Activated CD4-positive, CD25-positive, alpha-beta regulatory T cell treated with anti-CD3 and anti-CD28 coated beads, Interleukin-2, amount 50 U/mL, for 72 hours (primary cell): Measurements from ENCODE around the gene METTL16.
"Not testable (repeated sequence)": the region's sequence is repeated elsewhere in the genome, so short reads cannot be mapped to it uniquely, and the experiment has no call there.

ENCODE experiments used
- DNase-seq: peaks from one replicate; pipeline ENCODE4 v3.0.0; 2021

METTL16 gene

DNA sequence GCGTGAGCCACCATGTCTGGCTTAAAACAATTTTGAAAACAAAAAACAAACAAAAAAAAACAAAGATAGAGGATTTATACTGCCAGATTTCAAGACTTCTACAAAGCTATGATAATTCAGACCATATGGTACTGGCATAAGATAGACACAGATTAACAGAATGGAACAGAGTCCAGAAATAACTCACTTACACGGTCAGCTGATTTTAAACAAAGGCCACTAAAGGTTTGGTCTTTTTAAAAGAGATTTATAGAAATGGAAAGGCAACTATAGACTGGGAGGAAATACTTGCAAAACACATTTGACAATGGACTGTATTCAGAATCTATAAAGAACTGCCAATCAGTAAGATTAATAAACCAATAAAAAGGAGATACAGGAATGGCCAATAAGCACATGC, 62.2 kb downstream of the METTL16 start:
- DNase-seq, result no peak

GRCh38 chr17:2447479-2447878, 64.2 kb downstream of the METTL16 start:
- not testable (repeated sequence) for DNase-seq

DNA sequence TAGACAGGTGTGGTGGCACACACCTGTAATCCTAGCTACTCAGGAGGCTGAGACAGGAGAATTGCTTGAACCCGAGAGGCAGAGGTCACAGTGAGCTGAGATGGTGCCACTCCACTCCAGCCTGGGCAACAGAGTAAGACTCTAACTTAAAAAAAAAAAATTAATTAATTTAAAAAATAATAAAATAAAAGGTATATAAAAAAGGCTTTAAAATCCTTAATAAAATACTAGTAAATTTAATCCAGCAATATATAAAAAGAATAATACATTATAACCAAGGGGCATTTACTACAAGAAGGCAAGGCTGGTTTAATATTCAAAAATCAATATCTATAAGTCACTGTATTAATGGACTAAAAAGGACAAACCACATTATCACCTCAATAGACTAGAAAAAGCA, 66.0 kb downstream of the METTL16 start:
- DNase-seq, result no peak

DNA sequence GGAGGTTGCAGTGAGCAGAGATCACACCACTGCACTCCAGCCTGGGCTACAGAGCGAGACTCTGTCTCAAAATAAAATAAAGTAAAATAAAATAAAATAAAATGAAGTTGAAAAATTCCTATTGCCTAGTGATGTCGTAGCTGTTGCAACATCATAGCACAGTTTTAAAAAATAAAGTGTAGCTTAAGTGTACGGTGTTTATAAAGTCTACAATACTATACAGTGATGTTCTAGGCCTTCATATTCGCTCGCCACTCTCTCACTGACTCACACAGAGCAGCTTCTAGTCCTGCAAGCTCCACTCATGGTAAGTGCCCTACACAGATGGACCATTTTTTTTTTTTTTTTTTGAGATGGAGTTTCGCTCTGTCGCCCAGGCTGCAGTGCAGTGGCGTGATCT, 67.3 kb downstream of the METTL16 start:
- DNase-seq, result no peak

DNA sequence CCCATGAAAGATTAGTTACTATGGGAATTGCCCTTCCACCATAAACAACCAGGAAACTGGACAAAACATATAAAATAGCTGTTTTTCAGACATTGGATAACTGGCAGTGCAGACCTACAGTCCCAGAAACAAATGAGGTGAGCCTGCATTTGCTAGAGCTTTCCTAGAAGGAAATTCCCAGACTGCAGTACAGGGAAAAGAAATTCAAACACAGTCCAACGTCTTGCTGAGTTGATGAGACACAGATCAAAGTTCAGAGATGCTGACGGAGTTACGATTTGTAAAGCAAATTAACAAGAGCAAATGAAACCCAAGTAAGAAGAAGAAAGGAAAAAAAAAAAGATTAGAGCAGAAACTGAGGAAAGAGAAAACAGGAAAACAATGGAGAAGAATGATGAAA, 69.5 kb downstream of the METTL16 start:
- DNase-seq, result no peak

DNA sequence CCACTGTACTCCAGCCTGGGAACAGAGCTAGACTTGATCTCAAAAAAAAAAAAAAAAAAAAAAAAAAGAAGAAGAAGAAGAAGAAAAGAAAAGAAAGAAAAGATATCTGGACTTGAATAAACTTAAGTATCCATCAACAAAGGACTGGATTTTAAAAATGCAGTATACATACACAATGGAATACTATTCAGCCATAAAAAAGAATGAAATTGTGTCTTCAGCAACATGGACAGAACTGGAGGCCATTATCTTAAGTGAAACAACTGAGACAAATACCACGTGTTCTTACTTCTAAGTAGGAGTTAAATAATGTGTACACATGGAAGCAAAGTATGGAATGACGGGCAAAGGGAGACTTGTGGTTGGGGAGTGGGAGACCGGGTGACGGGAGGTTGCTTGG, 70.8 kb downstream of the METTL16 start:
- no peak for DNase-seq

DNA sequence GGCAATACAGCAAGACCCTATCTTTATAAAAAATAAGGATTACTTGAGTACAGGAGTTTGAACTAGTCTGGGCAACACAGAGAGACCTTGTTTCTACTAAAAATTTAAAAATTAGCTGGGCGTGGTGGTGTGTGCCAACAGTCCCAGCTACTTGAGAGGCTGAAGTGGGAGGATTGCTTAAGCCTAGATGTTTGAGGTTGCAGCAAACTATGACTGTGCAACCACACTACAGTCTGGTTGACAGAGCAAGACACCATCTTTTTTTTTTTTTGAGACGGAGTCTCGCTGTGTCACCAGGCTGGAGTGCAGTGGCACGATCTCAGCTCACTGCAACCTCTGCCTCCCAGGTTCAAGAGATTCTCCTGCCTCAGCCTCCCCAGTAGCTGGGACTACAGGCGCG, 71.7 kb downstream of the METTL16 start:
- DNase-seq, result not testable (repeated sequence)

DNA sequence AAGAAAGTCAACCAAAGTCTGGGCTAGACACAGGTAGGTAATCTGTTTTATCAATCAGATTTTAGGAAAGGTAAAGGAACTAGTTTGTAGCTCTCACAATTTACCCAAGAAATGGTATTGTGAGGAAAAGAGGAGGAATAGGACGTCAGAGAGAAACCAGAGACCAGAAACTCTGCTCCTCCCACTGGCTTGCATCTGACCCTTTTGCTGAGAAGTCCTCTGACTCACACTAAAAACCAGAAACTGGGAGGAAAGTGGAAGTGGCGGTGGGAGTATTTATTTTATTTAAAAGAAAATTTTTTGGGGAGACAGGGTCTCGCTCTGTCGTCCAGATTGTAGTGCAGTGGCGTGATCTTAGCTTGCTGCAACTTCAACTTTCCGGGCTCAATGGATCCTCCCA, 72.9 kb downstream of the METTL16 start:
- no peak for DNase-seq

DNA sequence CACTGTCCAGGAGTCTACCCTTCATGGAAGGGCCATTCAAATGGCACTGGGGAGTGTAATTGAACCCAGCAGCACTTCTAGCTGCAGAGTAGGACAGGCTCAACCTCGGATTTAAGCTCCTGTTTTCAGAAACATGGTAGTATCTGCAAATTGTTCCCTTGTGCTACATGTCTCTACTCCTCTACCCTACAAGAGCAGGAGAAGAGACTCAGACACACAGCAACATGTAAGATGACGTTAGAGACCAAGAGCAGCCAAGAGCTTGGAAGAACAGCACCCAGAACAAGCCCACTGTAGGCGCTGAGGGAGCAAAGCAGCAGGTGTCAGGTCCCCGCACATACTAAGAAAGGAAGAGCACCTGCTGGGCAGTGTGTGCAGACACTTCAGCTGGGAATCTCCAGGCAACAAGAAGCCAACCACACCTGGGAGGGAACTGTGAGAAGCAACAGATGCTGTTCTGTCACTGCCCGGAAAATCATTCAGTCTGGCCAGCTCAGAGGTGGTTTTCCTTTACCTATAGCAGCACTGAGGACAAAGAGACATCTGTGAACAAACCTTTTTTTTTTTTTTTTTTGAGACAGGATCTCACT, 75.3 kb downstream of the METTL16 start:
- no peak for DNase-seq

DNA sequence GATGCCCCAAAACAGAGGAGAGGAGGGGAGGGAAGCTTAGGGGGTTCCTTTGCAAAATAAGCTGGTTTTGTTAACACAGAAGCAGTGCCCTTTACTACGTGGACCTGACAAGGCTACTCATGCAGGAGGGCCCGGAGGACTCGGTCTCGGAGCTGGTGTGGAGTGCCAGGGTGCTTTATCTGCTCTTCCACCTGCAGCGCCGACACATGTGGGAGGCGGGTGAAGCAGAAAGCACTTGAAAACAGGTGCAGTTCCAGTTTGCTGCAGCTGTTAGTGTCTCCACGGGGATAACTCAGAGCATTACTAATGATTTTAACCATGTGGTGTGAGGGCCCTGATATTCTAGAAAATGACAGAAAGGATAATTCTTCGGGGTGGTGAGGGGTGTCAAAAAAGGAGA, 75.8 kb downstream of the METTL16 start:
- DNase-seq, result no peak

- DNase-seq, result no peak
Observed at GRCh38 chr17:2435181-2435741, 76.4 kb downstream of the METTL16 start.

DNA sequence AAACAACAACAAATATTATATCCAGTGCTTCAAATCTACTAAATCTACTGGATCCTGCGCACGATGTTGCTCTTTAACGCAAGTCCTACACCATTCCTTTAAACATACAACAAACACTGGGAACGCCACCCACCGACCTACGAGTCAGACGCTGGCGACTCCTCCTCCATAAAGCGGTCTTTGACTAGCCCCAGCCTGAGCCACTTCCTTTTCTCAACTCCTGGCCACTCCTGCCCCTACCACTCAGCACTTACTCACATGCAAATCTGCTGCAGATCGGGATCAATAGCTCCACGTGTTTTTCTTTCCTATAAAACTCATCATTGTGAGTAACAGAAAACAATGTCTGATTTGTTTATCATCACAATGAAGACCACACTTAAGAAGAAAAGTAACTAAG, 78.0 kb downstream of the METTL16 start:
- no peak for DNase-seq

GRCh38 chr17:2427910-2428309, 83.8 kb downstream of the METTL16 start:
- no peak for DNase-seq

GRCh38 chr17:2427215-2427614, 84.5 kb downstream of the METTL16 start:
- DNase-seq, result no peak

DNA sequence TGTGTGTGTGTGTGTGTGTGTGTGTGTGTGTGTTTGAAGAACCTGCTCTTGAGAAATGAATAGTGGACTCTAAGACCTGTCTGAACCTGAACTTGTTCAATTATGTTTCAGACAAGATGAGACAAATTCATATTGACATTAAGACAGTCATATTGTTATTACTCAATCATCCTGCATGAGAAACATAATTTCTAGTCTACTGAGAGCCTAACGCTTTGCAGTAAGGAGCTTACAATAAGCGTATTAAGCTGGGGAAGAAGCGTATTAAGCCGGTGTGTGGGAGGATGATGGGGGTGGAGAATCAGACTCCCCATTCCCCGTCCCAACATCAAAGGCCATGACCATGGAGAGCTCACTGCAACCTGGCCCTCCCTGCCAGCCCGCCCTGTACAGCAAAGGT, 88.4 kb downstream of the METTL16 start:
- DNase-seq, result no peak

GRCh38 chr17:2421315-2422147, 90.2 kb downstream of the METTL16 start:
- DNase-seq, result no peak

DNA sequence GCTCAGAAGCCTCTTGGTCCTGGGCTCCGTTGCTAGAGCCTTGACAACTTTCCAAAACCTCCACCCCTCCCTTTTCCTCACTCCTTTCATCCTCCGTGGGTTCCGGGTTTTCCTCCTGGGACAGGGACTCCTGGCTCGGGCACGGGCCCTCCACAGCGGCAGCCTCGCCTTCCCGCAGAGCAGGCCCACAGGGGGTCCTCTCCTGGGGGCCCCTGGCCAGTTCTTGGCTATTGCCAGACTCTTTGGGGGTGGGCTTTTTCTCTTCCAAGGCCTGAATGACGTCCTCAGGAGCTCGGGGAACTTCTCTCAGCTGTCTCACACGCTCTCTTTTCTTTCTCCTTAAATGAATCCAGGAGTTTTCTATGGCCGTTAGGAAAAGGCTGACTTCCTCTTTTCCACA, 91.5 kb downstream of the METTL16 start:
- DNase-seq, result no peak

- no peak for DNase-seq
Observed at GRCh38 chr17:2419486-2419885, 92.2 kb downstream of the METTL16 start.

DNA sequence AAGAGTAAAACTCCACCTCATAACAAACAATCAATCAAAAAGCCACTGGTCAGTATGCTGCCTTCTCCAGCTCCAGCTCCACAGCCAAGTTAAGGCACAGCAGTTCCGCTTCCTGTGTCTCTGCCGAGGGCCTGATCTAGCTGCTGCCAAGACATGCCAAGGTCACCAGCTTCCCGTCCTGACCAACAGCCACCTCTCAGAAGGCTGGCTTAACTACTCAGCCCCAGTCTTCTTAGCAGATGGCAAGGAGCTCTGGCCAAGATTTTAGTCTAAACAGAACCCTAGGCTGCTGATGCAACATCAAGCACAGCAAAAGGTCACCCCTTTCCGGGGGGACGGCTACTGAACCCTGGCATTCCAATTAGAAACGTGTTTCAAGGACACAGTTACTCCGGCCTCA, 93.1 kb downstream of the METTL16 start:
- no peak for DNase-seq

GRCh38 chr17:2416010-2416734, 95.5 kb downstream of the METTL16 start:
- peak; percentile 91 for DNase-seq

- DNase-seq, result no peak
Observed at GRCh38 chr17:2415081-2415480, 96.6 kb downstream of the METTL16 start.

- no peak for DNase-seq
Observed at GRCh38 chr17:2414446-2415064, 97.1 kb downstream of the METTL16 start.

DNA sequence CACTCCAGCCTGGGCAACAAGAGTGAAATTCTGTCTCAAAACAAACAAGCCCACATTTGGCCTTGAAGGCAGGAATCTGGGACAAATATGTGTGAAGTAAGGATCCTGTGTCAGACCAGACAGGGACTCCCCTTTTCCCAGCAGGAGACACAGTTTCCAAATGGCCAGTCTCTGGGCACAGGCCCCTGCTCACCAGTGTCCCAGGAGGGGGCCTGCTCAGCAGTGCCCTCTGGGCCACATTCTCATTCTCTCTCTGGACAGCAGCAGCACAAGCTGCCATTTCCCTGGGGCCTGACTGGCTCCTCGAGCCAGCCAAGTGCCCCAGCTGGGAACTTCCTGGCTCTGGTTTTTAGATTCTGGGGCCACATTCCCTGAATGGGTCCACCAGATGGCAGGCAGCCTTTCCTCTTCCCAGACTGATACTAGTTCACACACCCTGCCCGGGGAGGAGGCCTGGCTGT, 99.1 kb downstream of the METTL16 start:
- DNase-seq, result no peak
